Mononuclear cell (primary cell): ENCODE results near the gene THBS4. TPM values are rescaled to one million over a fixed set of nuclear protein-coding genes. Genes with fewer than 3 reads are reported as not detected.
"Not testable (repeated sequence)": the region's sequence is repeated elsewhere in the genome, so short reads cannot be mapped to it uniquely, and the experiment has no call there.

Experiments
- H3K27me3 ChIP-seq: 2 replicates; pipeline ENCODE4 v1.6.0; 2011; ENCODE audit warnings: low read length, control low read depth; ENCODE audit not compliant: insufficient read depth
- H3K4me1 ChIP-seq: 2 replicates; pipeline ENCODE4 v1.5.1; 2011; ENCODE audit warnings: mild to moderate bottlenecking, low read length, control low read depth; ENCODE audit not compliant: insufficient read depth
- H3K4me3 ChIP-seq: 2 replicates; pipeline ENCODE4 v1.5.1; 2011; ENCODE audit warnings: mild to moderate bottlenecking, low read length, moderate library complexity
- H3K9me3 ChIP-seq: 2 replicates; pipeline ENCODE4 v1.5.1; 2011; ENCODE audit warnings: low read depth, mild to moderate bottlenecking, control low read depth, low read length
- total RNA-seq: library from RNA; depleted of rRNA; stranded (reverse); fragments of >200 nt; gene quantifications from one replicate; pipeline ENCODE4 v1.2.3, GENCODE V29; 2012

The THBS4 gene
- total RNA-seq, 1 donor, result 0.10 TPM

DNA sequence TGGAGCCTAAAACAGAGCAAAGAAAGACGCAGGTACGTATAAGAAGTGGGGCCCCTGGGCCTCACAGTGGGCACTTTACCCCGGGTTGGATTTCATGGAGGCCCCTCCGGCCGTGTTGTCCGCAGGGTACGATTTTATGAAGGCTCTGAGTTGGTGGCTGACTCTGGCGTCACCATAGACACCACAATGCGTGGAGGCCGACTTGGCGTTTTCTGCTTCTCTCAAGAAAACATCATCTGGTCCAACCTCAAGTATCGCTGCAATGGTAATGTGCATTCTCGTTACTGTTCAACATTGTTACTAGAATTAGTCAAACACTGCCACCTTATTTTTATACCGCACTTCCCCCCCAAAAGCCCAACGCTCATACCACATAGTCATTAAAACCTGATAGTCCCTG is 47.1 kb downstream of the THBS4 start:
- Histone ChIP-seq H3K4me3 (no peak overlapping the region), H3K27me3 (no peaks in the 10 kb centered on the region), H3K4me1 (peaks cover 10% of the 10 kb centered on the region), H3K9me3 (no peaks in the 10 kb centered on the region)

DNA sequence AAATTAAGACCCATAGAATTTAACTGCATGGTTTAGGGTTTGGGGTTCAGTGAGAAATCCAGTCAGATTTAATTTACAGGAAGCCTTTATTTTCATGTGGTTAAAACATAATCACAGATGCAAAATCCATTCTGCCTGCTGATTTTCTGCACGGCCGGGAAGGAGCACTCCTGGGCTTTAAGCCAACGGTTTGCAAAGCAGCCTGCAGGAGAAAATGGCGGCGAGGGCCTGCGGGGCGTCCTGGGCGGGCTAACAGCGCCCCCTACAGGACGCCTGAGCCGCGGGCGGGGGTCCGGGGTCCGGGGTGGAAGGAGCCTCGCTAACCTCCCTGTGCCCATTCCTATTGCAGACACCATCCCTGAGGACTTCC is 47.6 kb downstream of the THBS4 start:
- H3K4me1 ChIP-seq, result peaks cover 10% of the 10 kb centered on the region
- no peaks in the 10 kb centered on the region for H3K27me3 ChIP-seq
- no peaks in the 10 kb centered on the region for H3K9me3 ChIP-seq
- H3K4me3 ChIP-seq, result no peak overlapping the region

- Histone ChIP-seq H3K27me3 (no peaks in the 10 kb centered on the region), H3K4me1 (peaks cover 10% of the 10 kb centered on the region), H3K9me3 (no peaks in the 10 kb centered on the region), H3K4me3 (no peak overlapping the region)
Measured at GRCh38 chr5:80083101-80083890, 48.1 kb downstream of the THBS4 start.

DNA sequence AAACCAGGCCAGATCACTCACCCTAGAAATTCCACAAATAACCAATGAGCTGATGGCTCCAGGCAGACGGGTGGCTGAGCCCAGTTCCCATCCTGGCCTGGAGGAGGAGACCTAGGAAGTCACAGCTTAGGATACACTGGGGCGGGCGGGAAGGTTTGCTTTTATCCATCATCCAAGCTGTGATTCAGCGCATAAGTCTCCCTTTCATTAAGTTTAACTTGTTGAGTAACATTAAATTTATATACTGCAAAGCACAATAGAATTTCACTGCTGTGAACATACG is 55.7 kb downstream of the THBS4 start:
- Histone ChIP-seq H3K4me1 (peaks cover 20% of the 10 kb centered on the region), H3K27me3 (no peaks in the 10 kb centered on the region), H3K9me3 (no peaks in the 10 kb centered on the region), H3K4me3 (no peak overlapping the region)

GRCh38 chr5:80091792-80092192 is 56.6 kb downstream of the THBS4 start:
- not testable (repeated sequence) for H3K4me3 ChIP-seq, H3K27me3 ChIP-seq
- peaks cover 20% of the 10 kb centered on the region for H3K4me1 ChIP-seq

GRCh38 chr5:80092486-80093107 is 57.4 kb downstream of the THBS4 start:
- no peaks in the 10 kb centered on the region for H3K9me3 ChIP-seq
- no peaks in the 10 kb centered on the region for H3K27me3 ChIP-seq
- H3K4me1 ChIP-seq, result peaks cover 20% of the 10 kb centered on the region
- H3K4me3 ChIP-seq, result no peak overlapping the region

More at GRCh38 chr5:80091792-80092192, 56.6 kb downstream of the THBS4 start:
- not testable (repeated sequence) for H3K9me3 ChIP-seq

GRCh38 chr5:80093796-80094195 is 58.6 kb downstream of the THBS4 start:
- H3K27me3 ChIP-seq, result no peaks in the 10 kb centered on the region
- H3K9me3 ChIP-seq, result no peaks in the 10 kb centered on the region
- no peak overlapping the region for H3K4me3 ChIP-seq
- H3K4me1 ChIP-seq, result peaks cover 20% of the 10 kb centered on the region

DNA sequence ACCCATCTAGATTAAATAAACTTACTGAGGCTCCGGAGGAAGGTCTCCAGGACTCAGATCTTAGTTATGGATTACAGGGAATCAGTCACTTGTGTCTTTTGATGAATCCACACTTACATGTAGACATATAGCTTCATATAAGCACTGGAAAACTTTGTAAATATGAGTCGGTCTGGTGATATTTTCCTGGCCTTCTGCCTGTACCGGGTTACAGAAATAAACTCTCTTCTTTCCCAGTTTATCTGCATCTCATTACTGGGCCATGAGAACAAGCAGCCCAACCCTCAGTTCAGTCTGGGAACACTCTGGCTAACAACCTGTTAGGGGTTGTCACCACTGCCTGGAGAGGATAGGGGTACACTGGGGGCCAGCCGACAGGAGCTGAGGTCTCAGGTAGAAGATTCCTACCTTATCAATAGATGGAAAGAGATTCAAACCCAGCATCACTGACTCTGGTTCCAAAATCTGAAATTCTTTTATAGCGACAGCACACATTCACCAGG is 59.1 kb downstream of the THBS4 start:
- H3K4me1 ChIP-seq, result peaks cover 20% of the 10 kb centered on the region
- no peaks in the 10 kb centered on the region for H3K9me3 ChIP-seq
- no peaks in the 10 kb centered on the region for H3K27me3 ChIP-seq
- no peak overlapping the region for H3K4me3 ChIP-seq

- peaks cover 13% of the 10 kb centered on the region for H3K4me1 ChIP-seq
- no peak overlapping the region for H3K4me3 ChIP-seq
- no peaks in the 10 kb centered on the region for H3K27me3 ChIP-seq
- no peaks in the 10 kb centered on the region for H3K9me3 ChIP-seq
Measured at GRCh38 chr5:80097451-80097850, 62.3 kb downstream of the THBS4 start.

- H3K9me3 ChIP-seq, result no peaks in the 10 kb centered on the region
- H3K27me3 ChIP-seq, result no peaks in the 10 kb centered on the region
- H3K4me3 ChIP-seq, result no peak overlapping the region
- H3K4me1 ChIP-seq, result peaks cover 8% of the 10 kb centered on the region
Measured at GRCh38 chr5:80101993-80102392, 66.8 kb downstream of the THBS4 start.

DNA sequence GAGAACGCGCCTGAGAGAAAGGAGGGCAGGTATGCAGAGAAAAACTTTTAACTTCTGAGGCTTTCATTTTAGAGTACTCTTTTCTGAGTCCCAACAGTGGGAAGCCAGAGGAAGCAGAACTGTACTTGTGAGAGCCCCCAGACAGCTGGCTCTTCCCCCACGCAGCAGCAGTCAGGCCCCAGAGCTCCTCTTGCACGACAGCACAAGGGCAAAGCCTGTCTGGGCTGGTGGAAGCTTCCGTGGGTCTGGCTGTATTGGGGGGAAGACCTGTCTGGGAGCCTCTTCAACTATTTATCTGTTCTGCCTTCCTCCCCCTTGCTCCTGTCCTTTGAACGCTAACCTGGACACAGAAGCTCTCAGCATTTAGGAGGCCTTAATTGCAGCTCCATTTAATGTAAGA is 68.2 kb downstream of the THBS4 start:
- Histone ChIP-seq H3K4me1 (peaks cover 8% of the 10 kb centered on the region), H3K27me3 (no peaks in the 10 kb centered on the region), H3K4me3 (no peak overlapping the region), H3K9me3 (no peaks in the 10 kb centered on the region)

- H3K4me3 ChIP-seq, result no peak overlapping the region
- H3K4me1 ChIP-seq, result peaks cover 12% of the 10 kb centered on the region
- H3K9me3 ChIP-seq, result no peaks in the 10 kb centered on the region
Measured at GRCh38 chr5:80105698-80106439, 70.7 kb downstream of the THBS4 start.

GRCh38 chr5:80106916-80107315 is 71.8 kb downstream of the THBS4 start:
- Histone ChIP-seq H3K27me3 (no peaks in the 10 kb centered on the region), H3K4me1 (peaks cover 12% of the 10 kb centered on the region), H3K9me3 (no peaks in the 10 kb centered on the region), H3K4me3 (no peak overlapping the region)

More at GRCh38 chr5:80105698-80106439, 70.7 kb downstream of the THBS4 start:
- no peaks in the 10 kb centered on the region for H3K27me3 ChIP-seq

DNA sequence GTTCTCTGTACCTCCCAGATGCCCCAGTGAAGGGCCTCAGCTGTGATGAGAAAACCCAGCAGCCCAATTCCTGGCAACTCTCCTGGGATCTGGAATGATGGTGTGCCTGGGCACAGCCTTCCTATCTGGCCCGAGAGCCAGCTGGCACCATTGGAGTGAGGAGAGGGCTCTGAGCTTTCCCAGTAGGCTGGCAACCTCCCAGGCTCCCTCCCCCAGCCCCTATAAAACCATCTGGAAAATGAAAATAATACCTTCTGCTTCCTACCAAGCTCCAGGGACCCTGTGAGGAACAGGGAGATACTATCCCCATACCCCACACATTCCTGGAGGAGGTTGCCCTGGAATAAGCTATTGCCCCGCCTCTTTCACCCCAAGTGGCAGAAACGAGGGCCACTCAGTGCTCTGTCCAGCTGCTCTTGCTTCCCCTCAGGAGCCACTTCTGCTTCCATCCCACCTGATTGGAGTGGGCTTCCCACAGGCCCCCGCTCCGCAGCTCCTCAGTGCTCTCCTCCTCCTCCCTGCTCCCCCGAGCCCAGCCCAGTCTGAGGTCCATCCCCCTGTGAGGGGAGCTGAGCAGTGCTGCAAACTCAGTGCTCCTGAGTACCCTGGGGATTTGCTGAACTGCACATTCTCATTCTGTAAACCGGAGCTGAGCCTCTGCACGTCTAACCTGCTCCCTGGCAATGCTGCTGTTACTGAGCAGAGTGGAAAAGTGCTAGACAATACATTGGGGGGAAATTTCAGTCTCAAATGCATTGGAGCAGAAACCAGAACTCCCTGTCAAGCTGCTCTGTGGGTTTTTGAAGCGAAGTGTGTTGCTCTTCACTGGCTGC is 74.7 kb downstream of the THBS4 start:
- Histone ChIP-seq H3K4me3 (no peak overlapping the region), H3K4me1 (peaks cover 7% of the 10 kb centered on the region), H3K27me3 (no peaks in the 10 kb centered on the region), H3K9me3 (no peaks in the 10 kb centered on the region)
